Mucosa of stomach (tissue), 1 donor: Measurements from ENCODE around the gene RERE.
"Not testable (repeated sequence)": the region's sequence is repeated elsewhere in the genome, so short reads cannot be mapped to it uniquely, and the experiment has no call there.

Source experiments
- H3K27me3 ChIP-seq: one replicate; pipeline ENCODE4 v1.7.0; 2013; ENCODE audit warnings: mild to moderate bottlenecking, low read length; ENCODE audit not compliant: control insufficient read depth, insufficient read depth
- H3K36me3 ChIP-seq: one replicate; pipeline ENCODE4 v1.7.0; 2013; ENCODE audit warnings: low read length; ENCODE audit not compliant: control insufficient read depth, insufficient read depth
- H3K4me1 ChIP-seq: one replicate; pipeline ENCODE4 v1.7.0; 2013; ENCODE audit warnings: mild to moderate bottlenecking, low read length; ENCODE audit not compliant: control insufficient read depth, insufficient read depth
- H3K4me3 ChIP-seq: one replicate; pipeline ENCODE4 v1.7.0; 2013; ENCODE audit warnings: low read length
- H3K9ac ChIP-seq: one replicate; pipeline ENCODE4 v1.7.0; 2013; ENCODE audit warnings: mild to moderate bottlenecking, low read length, moderate library complexity
- H3K9me3 ChIP-seq: one replicate; pipeline ENCODE4 v1.7.0; 2013; ENCODE audit warnings: mild to moderate bottlenecking, low read length, moderate library complexity; ENCODE audit not compliant: control insufficient read depth
- donor health status: Pancreatic carcinoma.

Gene RERE

GRCh38 chr1:8831340-8831739 is 13.9 kb upstream of the RERE start:
- H3K27me3 ChIP-seq: no peaks in the 10 kb centered on the region
- H3K9ac ChIP-seq: no peak overlapping the region
- no peak overlapping the region for H3K4me3 ChIP-seq
- no peaks in the 10 kb centered on the region for H3K9me3 ChIP-seq
- no peaks in the 10 kb centered on the region for H3K36me3 ChIP-seq
- no peaks in the 10 kb centered on the region for H3K4me1 ChIP-seq

- not testable (repeated sequence) for H3K27me3 ChIP-seq, H3K36me3 ChIP-seq, H3K9me3 ChIP-seq, H3K9ac ChIP-seq, H3K4me1 ChIP-seq, H3K4me3 ChIP-seq
Observed at GRCh38 chr1:8830732-8831131, 13.3 kb upstream of the RERE start.

DNA sequence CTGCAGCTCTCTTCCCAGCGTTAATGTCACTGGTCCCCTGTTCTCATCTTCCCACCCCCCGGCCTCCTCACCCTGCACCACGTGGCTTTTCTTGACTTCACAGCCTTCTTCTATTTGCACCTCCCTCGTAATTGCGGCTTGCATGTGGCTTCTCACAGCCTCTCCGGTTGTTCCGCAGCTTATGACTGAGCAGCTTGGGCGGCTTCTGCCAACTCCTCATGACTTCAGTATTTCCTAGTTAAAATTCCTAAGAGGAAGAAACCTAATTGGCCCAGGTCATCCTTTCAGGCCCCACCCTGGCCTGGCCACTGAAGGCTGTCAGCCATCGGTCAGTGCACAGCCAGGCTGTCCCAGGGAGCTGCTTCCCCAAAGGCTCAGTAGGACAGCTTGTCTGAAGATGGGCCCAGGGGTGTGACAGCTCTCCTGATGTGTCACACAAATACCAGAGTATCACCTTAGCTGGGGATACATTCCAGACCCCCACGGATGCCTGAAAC is 8.6 kb upstream of the RERE start:
- peaks cover 12% of the 10 kb centered on the region for H3K4me1 ChIP-seq
- H3K36me3 ChIP-seq: no peaks in the 10 kb centered on the region
- H3K27me3 ChIP-seq: no peaks in the 10 kb centered on the region
- no peak overlapping the region for H3K4me3 ChIP-seq
- H3K9ac ChIP-seq: no peak overlapping the region
- H3K9me3 ChIP-seq: no peaks in the 10 kb centered on the region

- no peak overlapping the region for H3K9ac ChIP-seq
- no peaks in the 10 kb centered on the region for H3K36me3 ChIP-seq
- no peaks in the 10 kb centered on the region for H3K27me3 ChIP-seq
- no peaks in the 10 kb centered on the region for H3K9me3 ChIP-seq
- H3K4me3 ChIP-seq: no peak overlapping the region
- peaks cover 12% of the 10 kb centered on the region for H3K4me1 ChIP-seq
Observed at GRCh38 chr1:8823295-8823664, 5.8 kb upstream of the RERE start.

DNA sequence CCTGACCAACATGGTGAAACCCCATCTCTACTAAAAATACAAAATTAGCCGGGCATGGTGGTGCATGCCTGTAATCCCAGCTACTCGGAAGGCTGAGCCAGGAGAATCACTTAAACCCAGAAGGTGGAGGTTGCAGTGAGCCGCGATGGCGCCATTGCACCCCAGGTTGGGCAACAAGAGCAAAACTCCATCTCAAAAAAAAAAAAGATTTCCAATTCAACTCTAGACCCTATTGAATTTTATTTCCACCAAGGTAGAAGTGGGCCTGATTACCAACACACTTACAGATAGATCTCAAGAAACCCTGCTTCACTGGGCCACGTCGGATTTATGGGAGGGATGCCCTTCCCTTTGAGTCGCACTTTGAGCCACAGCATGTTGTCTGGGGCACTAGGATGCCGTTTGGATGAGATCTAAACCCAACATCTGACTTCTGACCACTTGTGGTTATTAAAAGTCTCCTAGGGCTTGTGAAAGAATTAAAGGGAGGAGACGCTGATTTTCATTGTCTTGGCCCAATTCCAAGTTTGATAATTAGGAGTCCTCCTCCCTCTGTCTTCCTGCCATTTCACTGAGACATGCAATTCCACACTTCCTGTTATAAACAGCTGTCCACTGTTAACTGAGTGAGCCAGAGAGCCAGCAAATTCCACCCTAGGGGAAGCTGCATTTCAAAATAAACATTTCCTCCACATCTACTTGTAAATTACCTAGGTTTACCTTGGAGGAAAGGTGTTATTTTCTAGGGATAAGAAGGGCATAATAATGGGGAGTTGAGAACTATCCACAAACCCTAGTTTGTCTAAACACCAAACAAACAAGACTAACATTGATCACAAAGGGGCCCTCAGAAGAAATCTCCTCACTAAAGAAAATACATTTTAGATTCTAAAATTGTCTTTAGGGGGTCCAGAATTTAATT is 5.2 kb upstream of the RERE start:
- no peak overlapping the region for H3K4me3 ChIP-seq
- H3K27me3 ChIP-seq: no peaks in the 10 kb centered on the region
- no peak overlapping the region for H3K9ac ChIP-seq
- H3K4me1 ChIP-seq: peaks cover 12% of the 10 kb centered on the region
- H3K36me3 ChIP-seq: no peaks in the 10 kb centered on the region
- no peaks in the 10 kb centered on the region for H3K9me3 ChIP-seq

GRCh38 chr1:8821084-8821483 is 3.6 kb upstream of the RERE start:
- Histone ChIP-seq H3K4me1 (peaks cover 12% of the 10 kb centered on the region), H3K4me3 (no peak overlapping the region), H3K9me3 (no peaks in the 10 kb centered on the region), H3K9ac (no peak overlapping the region), H3K27me3 (no peaks in the 10 kb centered on the region), H3K36me3 (no peaks in the 10 kb centered on the region)

DNA sequence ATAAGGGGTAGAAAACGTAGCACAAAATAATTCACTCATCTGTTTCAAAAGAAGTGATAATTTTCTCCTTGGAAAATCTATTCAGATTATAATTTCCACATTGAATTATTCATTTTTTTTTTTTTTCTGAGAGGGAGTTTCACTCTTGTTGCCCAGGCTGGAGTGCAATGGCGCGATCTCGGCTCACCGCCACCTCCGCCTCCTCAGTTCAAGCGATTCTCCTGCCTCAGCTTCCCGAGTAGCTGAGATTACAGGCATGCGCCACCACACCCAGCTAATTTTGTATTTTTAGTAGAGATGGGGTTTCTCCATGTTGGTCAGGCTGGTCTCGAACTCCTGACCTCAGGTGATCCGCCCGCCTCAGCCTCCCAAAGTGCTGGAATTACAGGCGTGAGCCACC is 1.3 kb upstream of the RERE start:
- not testable (repeated sequence) for H3K9ac ChIP-seq, H3K36me3 ChIP-seq, H3K4me3 ChIP-seq, H3K27me3 ChIP-seq, H3K9me3 ChIP-seq
- H3K4me1 ChIP-seq: peaks cover 31% of the 10 kb centered on the region

GRCh38 chr1:8818325-8818775 is 910 bp upstream of the RERE start:
- peaks cover 33% of the 10 kb centered on the region for H3K4me1 ChIP-seq
- no peaks in the 10 kb centered on the region for H3K27me3 ChIP-seq
- H3K4me3 ChIP-seq: no peak overlapping the region
- H3K9ac ChIP-seq: peak overlapping the region; percentile 63
- no peaks in the 10 kb centered on the region for H3K36me3 ChIP-seq
- no peaks in the 10 kb centered on the region for H3K9me3 ChIP-seq

DNA sequence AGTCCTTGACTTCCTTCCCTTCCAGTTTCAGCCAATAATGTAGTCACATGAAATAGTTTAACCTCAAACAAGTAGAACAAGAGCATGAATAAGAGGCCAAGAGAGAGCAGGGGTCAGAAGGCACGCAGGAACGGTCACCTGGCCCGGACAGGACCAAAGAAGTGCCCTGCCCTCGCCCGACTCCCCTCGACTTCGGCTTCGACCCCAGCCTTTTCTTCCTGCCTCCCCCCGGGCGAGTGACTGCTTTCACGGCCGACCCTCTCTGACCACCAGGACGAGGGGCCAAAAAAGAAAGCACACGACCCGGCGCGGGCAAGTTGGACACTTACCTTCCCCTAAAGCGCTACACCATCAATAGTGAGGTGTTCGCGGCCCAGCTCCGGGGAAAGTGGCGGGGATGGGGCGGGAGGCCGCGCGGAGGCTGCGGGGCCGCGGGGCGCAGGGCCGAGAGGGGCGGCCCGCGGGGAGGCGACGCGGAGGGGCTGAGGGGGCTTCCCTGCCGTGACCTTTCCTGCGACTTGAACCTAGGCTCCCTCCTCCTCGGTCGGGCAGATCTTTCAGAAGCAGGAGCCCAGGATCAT is 519 bp downstream of the RERE start:
- H3K4me1 ChIP-seq: peaks cover 25% of the 10 kb centered on the region
- H3K9ac ChIP-seq: peak overlapping the region; percentile 99
- no peaks in the 10 kb centered on the region for H3K36me3 ChIP-seq
- H3K27me3 ChIP-seq: no peaks in the 10 kb centered on the region
- no peaks in the 10 kb centered on the region for H3K9me3 ChIP-seq
- H3K4me3 ChIP-seq: peak overlapping the region; percentile 78

DNA sequence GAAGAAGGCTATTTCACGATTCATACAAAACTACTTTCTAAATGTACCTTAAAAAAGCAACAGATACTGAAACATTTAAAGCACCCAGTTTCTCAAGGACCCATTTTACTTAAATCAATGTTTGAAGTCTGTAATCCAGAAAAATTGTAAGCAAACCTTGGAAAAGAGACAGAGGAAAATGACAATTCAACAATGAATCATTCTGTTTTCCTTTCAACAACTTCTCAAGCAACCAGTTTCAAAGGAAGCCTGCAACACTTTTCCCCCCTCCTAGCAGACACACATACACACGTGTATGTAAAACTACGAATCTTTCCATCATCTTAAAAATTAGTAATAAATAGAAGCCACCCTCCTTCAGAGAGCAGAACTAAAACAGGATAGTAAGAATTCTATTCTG is 1.2 kb downstream of the RERE start:
- H3K36me3 ChIP-seq: no peaks in the 10 kb centered on the region
- no peaks in the 10 kb centered on the region for H3K27me3 ChIP-seq
- H3K4me1 ChIP-seq: peaks cover 25% of the 10 kb centered on the region
- H3K4me3 ChIP-seq: peak overlapping the region; percentile 78
- H3K9ac ChIP-seq: peak overlapping the region; percentile 99
- H3K9me3 ChIP-seq: no peaks in the 10 kb centered on the region

DNA sequence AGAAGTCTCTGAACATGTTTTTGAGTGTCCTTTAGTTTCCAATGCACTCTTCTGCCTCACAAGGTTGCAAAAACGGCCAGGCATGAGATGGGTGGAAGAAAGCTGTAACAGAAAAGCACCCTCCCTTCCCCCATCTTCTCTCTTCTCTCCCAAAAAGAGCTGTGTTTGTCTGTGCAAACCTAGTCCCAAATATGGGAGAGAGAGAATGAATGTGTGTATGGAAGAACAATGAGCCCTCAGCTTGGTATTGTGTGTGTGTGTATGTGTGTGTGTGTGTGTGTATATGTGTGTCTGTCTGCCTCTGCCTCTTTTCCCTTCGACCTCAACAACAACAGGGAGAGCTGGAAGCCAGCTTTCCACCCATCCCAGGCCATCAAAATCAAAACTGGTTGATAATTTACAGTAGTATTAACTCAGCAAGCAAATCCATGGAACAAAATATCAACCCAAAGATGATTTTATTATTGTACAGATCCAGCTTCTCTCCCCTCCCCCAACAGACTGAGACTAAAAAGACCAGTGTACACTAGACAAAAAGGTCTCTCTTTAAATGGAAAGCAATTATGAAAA is 1.8 kb downstream of the RERE start:
- no peaks in the 10 kb centered on the region for H3K9me3 ChIP-seq
- peak overlapping the region; percentile 99 for H3K9ac ChIP-seq
- H3K4me1 ChIP-seq: peaks cover 25% of the 10 kb centered on the region
- H3K27me3 ChIP-seq: no peaks in the 10 kb centered on the region
- H3K36me3 ChIP-seq: no peaks in the 10 kb centered on the region
- H3K4me3 ChIP-seq: no peak overlapping the region

GRCh38 chr1:8814865-8815264 is 2.6 kb downstream of the RERE start:
- Histone ChIP-seq H3K9ac (no peak overlapping the region), H3K9me3 (no peaks in the 10 kb centered on the region), H3K27me3 (no peaks in the 10 kb centered on the region), H3K4me3 (no peak overlapping the region), H3K36me3 (no peaks in the 10 kb centered on the region), H3K4me1 (peaks cover 25% of the 10 kb centered on the region)
